Activated B cell treated with CpG ODN at 0.5 μM for 24 hours (primary cell): ENCODE measurements around the gene DLL1. TPM values are rescaled to one million over a fixed set of nuclear protein-coding genes. Genes with fewer than 3 reads are reported as not detected.

Experiments used
- ATAC-seq: fragments of 200-7000 bp; cut with Tn5 transposase; one replicate; pipeline ENCODE4 v1.10.0; 2021; ENCODE audit warnings: low read depth, mild to moderate bottlenecking, moderate library complexity
- CTCF ChIA-PET: fragments of 350-600 bp; sonication (Branson Sonifier 250); formaldehyde crosslinking; loops from one replicate; lab custom pipeline; 2021; ENCODE audit warnings: antibody characterized with exemption; lab: Charles Lee
- POLR2A ChIA-PET: fragments of 350-600 bp; sonication (Branson Sonifier 250); formaldehyde crosslinking; loops from one replicate; lab custom pipeline; 2021; ENCODE audit warnings: antibody characterized with exemption; lab: Charles Lee
- DNase-seq: peaks from one replicate; pipeline ENCODE4 v3.0.0; 2022
- H3K27ac Mint-ChIP-seq: one replicate; pipeline ENCODE4 v1.8.0; 2020; ENCODE audit warnings: mixed read lengths
- H3K27me3 Mint-ChIP-seq: one replicate; pipeline ENCODE4 v1.8.0; 2021; ENCODE audit warnings: mixed read lengths
- H3K36me3 Mint-ChIP-seq: one replicate; pipeline ENCODE4 v1.8.0; 2021; ENCODE audit warnings: low read depth, mixed read lengths
- H3K4me1 Mint-ChIP-seq: one replicate; pipeline ENCODE4 v1.8.0; 2021; ENCODE audit warnings: mixed read lengths
- H3K4me3 Mint-ChIP-seq: one replicate; pipeline ENCODE4 v1.8.0; 2020; ENCODE audit warnings: mild to moderate bottlenecking, mixed read lengths
- H3K9me3 Mint-ChIP-seq: one replicate; pipeline ENCODE4 v1.8.0; 2020; ENCODE audit warnings: mixed read lengths
- CTCF ChIP-seq: fragments of 200-600 bp; IDR thresholded peaks from one replicate; pipeline ENCODE4 v1.8.0; 2022; ENCODE audit warnings: antibody characterized with exemption, mild to moderate bottlenecking
- intact Hi-C: fragments of 100-400 bp; cut with micrococcal nuclease; formaldehyde crosslinking; loops from one replicate; pipeline ENCODE4 v1.15.1; 2024
- total RNA-seq: library from RNA; stranded (reverse); gene quantifications from 2 replicates; pipeline ENCODE4 v1.2.3, GENCODE V29; 2022

Gene DLL1
- total RNA-seq, 1 donor from 2014 or later = 0.53 TPM

GRCh38 chr6:170301184-170301583, 10.3 kb upstream of the DLL1 start:
- H3K4me3 Mint-ChIP-seq = no peak overlapping the region
- TF ChIP-seq CTCF = no peak
- CTCF ChIA-PET = no interaction called here
- peaks cover 44% of the 10 kb centered on the region for H3K27me3 Mint-ChIP-seq
- H3K36me3 Mint-ChIP-seq = no peaks in the 10 kb centered on the region
- no peak for DNase-seq
- H3K27ac Mint-ChIP-seq = no peak overlapping the region
- ATAC-seq = no peak
- H3K4me1 Mint-ChIP-seq = peaks cover 7% of the 10 kb centered on the region
- H3K9me3 Mint-ChIP-seq = peaks cover 6% of the 10 kb centered on the region
- intact Hi-C loops = no loop called here
- POLR2A ChIA-PET = no interaction called here

GRCh38 chr6:170298688-170299087, 7.8 kb upstream of the DLL1 start:
- CTCF ChIA-PET = no interaction called here
- POLR2A ChIA-PET = no interaction called here
- Mint-ChIP-seq H3K4me1 (peaks cover 20% of the 10 kb centered on the region), H3K27ac (no peak overlapping the region), H3K4me3 (no peak overlapping the region), H3K9me3 (peaks cover 6% of the 10 kb centered on the region), H3K36me3 (no peaks in the 10 kb centered on the region), H3K27me3 (peaks cover 55% of the 10 kb centered on the region)
- ATAC-seq = no peak
- intact Hi-C loops = no loop called here
- no peak for TF ChIP-seq CTCF
- DNase-seq = no peak

GRCh38 chr6:170297576-170298330, 6.9 kb upstream of the DLL1 start:
- no peak for DNase-seq
- intact Hi-C loops = no loop called here
- ATAC-seq = no peak
- no peak overlapping the region for H3K4me3 Mint-ChIP-seq
- peaks cover 58% of the 10 kb centered on the region for H3K27me3 Mint-ChIP-seq
- no peak overlapping the region for H3K27ac Mint-ChIP-seq
- peaks cover 29% of the 10 kb centered on the region for H3K4me1 Mint-ChIP-seq
- ChIA-PET POLR2A (interaction anchor here (0.6 to 0.7 kb wide), 2 partner anchors 9 to 593 kb away, joined by 8 to 9 read pairs; no protein-coding TSS in a partner anchor), CTCF (no interaction called here)
- no peaks in the 10 kb centered on the region for H3K36me3 Mint-ChIP-seq
- no peak for TF ChIP-seq CTCF
- peaks cover 6% of the 10 kb centered on the region for H3K9me3 Mint-ChIP-seq

GRCh38 chr6:170296746-170297575, 6.1 kb upstream of the DLL1 start:
- H3K4me1 Mint-ChIP-seq = peaks cover 37% of the 10 kb centered on the region
- no peak for TF ChIP-seq CTCF
- no peak for ATAC-seq
- ChIA-PET POLR2A (interaction anchor here (0.6 to 1.1 kb wide), 3 partner anchors 8 to 592 kb away, joined by 3 to 9 read pairs (median 8); no protein-coding TSS in a partner anchor), CTCF (no interaction called here)
- H3K4me3 Mint-ChIP-seq = no peak overlapping the region
- peaks cover 6% of the 10 kb centered on the region for H3K9me3 Mint-ChIP-seq
- no peak for DNase-seq
- peaks cover 56% of the 10 kb centered on the region for H3K27me3 Mint-ChIP-seq
- H3K36me3 Mint-ChIP-seq = no peaks in the 10 kb centered on the region
- intact Hi-C loops = no loop called here
- no peak overlapping the region for H3K27ac Mint-ChIP-seq

- DNase-seq (no peak), ATAC-seq (no peak)
- H3K36me3 Mint-ChIP-seq = no peaks in the 10 kb centered on the region
- CTCF ChIA-PET = no interaction called here
- no peak overlapping the region for H3K27ac Mint-ChIP-seq
- intact Hi-C loops = no loop called here
- H3K4me3 Mint-ChIP-seq = no peak overlapping the region
- no peak for TF ChIP-seq CTCF
- POLR2A ChIA-PET = interaction anchor here (1.0 to 1.1 kb wide), 2 partner anchors 10 to 12 kb away, joined by 3 read pairs; no protein-coding TSS in a partner anchor
- peaks cover under 1% of the 10 kb centered on the region for H3K9me3 Mint-ChIP-seq
- peaks cover 53% of the 10 kb centered on the region for H3K27me3 Mint-ChIP-seq
- peaks cover 40% of the 10 kb centered on the region for H3K4me1 Mint-ChIP-seq
These were observed 5.5 kb upstream of the DLL1 start for GRCh38 chr6:170296423-170296745.
